ENCODE results near the gene MRPL12. TPM values are rescaled to one million over a fixed set of nuclear protein-coding genes. Genes with fewer than 3 reads are reported as not detected.
A peak's percentile ranks its signal among the peaks of the same experiment; 100 is the strongest.

MRPL12 gene
- total and polyA plus RNA-seq, 9 of the 15 experiments (the other 6 are each of a cell fraction or from before 2014, with no cell fraction given) = 0.94 to 338 (median 100) TPM

GRCh38 chr17:81712468-81713003, 9.4 kb downstream of the MRPL12 start (continued):
- TF ChIP-seq NFIC (IDR thresholded peaks at IDR 0.05) = no peak
- no peak for TF ChIP-seq ZFP1 (CRISPR knock-in tag; IDR thresholded peaks at IDR 0.05)
- TF ChIP-seq E2F4 (CRISPR knock-in tag; IDR thresholded peaks at IDR 0.05; ENCODE audit: low read depth) = no peak
- peak; percentile 11; the same call in 1 of the 2 replicates for TF ChIP-seq HCFC1 (IDR thresholded peaks at IDR 0.05; ENCODE audit: low read depth, low read length)
- TF ChIP-seq NR0B1 (IDR thresholded peaks at IDR 0.05; ENCODE audit: partially characterized antibody) = no peak
- no peak for TF ChIP-seq ZSCAN29 (IDR thresholded peaks at IDR 0.05)
- TF ChIP-seq ATF7 (IDR thresholded peaks at IDR 0.05) = 0 out of 2 replicates have a peak, but pooled peaks have one; percentile 12
- no peak for TF ChIP-seq ARID1B (IDR thresholded peaks at IDR 0.05)
- no peak for TF ChIP-seq TAF7 (tag; IDR thresholded peaks at IDR 0.05)
- TF ChIP-seq ZBTB1 (CRISPR knock-in tag; IDR thresholded peaks at IDR 0.05; ENCODE audit: borderline replicate concordance, low read depth) = peak; percentile 58; the same call in 1 of the 2 replicates
- TF ChIP-seq PML (IDR thresholded peaks at IDR 0.05; ENCODE audit: low read length) = no peak
- TF ChIP-seq PPARD (CRISPR knock-in tag; IDR thresholded peaks at IDR 0.05) = no peak
- TF ChIP-seq ZNF134 (CRISPR knock-in tag; conservative IDR thresholded peaks at IDR 0.05) = no peak
- TF ChIP-seq SLC30A9 (CRISPR knock-in tag; IDR thresholded peaks at IDR 0.05) = no peak
- TF ChIP-seq SAP30 (IDR thresholded peaks at IDR 0.05; ENCODE audit: borderline replicate concordance, insufficient read depth, low read depth, low read length, poor library complexity, severe bottlenecking) = peak; percentile 15
- no peak for TF ChIP-seq HOXB6 (CRISPR knock-in tag; IDR thresholded peaks at IDR 0.05; ENCODE audit: borderline replicate concordance)
- peak; percentile 38; the same call in 1 of the 2 replicates for TF ChIP-seq SMARCA5 (IDR thresholded peaks at IDR 0.05)
- no peak for TF ChIP-seq CHCHD3 (CRISPR knock-in tag; IDR thresholded peaks at IDR 0.05)
- no peak for TF ChIP-seq FOSL1 (tag; conservative IDR thresholded peaks at IDR 0.05)
- TF ChIP-seq ZNF263 (CRISPR knock-in tag; IDR thresholded peaks at IDR 0.05; ENCODE audit: borderline replicate concordance) = no peak; the same call in 1 of the 2 replicates
- TF ChIP-seq NR4A1 (CRISPR knock-in tag; IDR thresholded peaks at IDR 0.05) = no peak
- no peak for TF ChIP-seq NR4A1 (tag; IDR thresholded peaks at IDR 0.05)
- TF ChIP-seq ZNF79 (CRISPR knock-in tag; IDR thresholded peaks at IDR 0.05; ENCODE audit: low read depth) = no peak
- no peak for TF ChIP-seq ATF3 (IDR thresholded peaks at IDR 0.05)
- TF ChIP-seq ATF3 (CRISPR knock-in tag; conservative IDR thresholded peaks at IDR 0.05) = peak; percentile 52; the same call in 1 of the 2 replicates
- no peak for TF ChIP-seq ZBTB49 (CRISPR knock-in tag; IDR thresholded peaks at IDR 0.05; ENCODE audit: borderline replicate concordance)
